Subcutaneous adipose tissue (tissue), 4 donors: ENCODE data around the gene MCL1. TPM values are rescaled to one million over a fixed set of nuclear protein-coding genes. Genes with fewer than 3 reads are reported as not detected.

Source experiments
- CTCF ChIP-seq: fragments of 450-650 bp; IDR thresholded peaks from one replicate; pipeline ENCODE4 v1.5.1; 2016; ENCODE audit warnings: low read depth, mild to moderate bottlenecking, control low read depth, antibody characterized with exemption, moderate library complexity
- total RNA-seq, 4 donors: library from RNA; depleted of rRNA; stranded (reverse); fragments of >200 nt; gene quantifications; one replicate each; pipeline ENCODE4 v1.1.0, GENCODE V29; 2016

Gene MCL1
- total RNA-seq, 4 donors from 2014 or later, result 180 to 328 (median 225) TPM

- no peak for TF ChIP-seq CTCF
These were observed 33.0 kb downstream of the MCL1 start for GRCh38 chr1:150546294-150546937.

GRCh38 chr1:150545486-150546032 is 33.9 kb downstream of the MCL1 start:
- no peak for TF ChIP-seq CTCF

- TF ChIP-seq CTCF, result no peak
These were observed 35.2 kb downstream of the MCL1 start for GRCh38 chr1:150544204-150544603.

GRCh38 chr1:150543500-150544143 is 35.8 kb downstream of the MCL1 start:
- TF ChIP-seq CTCF, result no peak

- TF ChIP-seq CTCF, result no peak
These were observed 41.4 kb downstream of the MCL1 start for GRCh38 chr1:150537732-150538684.

GRCh38 chr1:150536836-150537731 is 42.3 kb downstream of the MCL1 start:
- TF ChIP-seq CTCF, result no peak
